Prostate gland (tissue), 2 donors: Measurements from ENCODE around the gene NBEA. TPM values are rescaled to one million over a fixed set of nuclear protein-coding genes. Genes with fewer than 3 reads are reported as not detected.
"Not testable (repeated sequence)": the region's sequence is repeated elsewhere in the genome, so short reads cannot be mapped to it uniquely, and the experiment has no call there.

Experiments
- DNase-seq: peaks from one replicate; pipeline ENCODE4 v3.0.0-alpha.2; 2019; ENCODE audit warnings: low spot score
- H3K27ac ChIP-seq, 2 donors: fragments of 200-600 bp; sonication (generic); 2 replicates each; pipeline ENCODE4 v1.5.1; 2017 to 2019
- H3K27me3 ChIP-seq: fragments of 200-600 bp; sonication (generic); replicated peaks from 2 replicates; pipeline ENCODE4 v1.5.1; 2019; ENCODE audit not compliant: insufficient read depth
- H3K36me3 ChIP-seq, 2 donors: fragments of 200-600 bp; sonication (generic); 1 replicate in 1 of 2; 2 replicates in 1 of 2; pipeline versions ENCODE4 v1.5.1 to v1.8.1; 2017 to 2019
- H3K4me1 ChIP-seq: fragments of 200-600 bp; sonication (generic); replicated peaks from 2 replicates; pipeline ENCODE4 v1.5.1; 2019
- H3K4me3 ChIP-seq, 2 donors: fragments of 200-600 bp; sonication (generic); 2 replicates each; pipeline ENCODE4 v1.5.1; 2017 to 2019
- H3K9me3 ChIP-seq: fragments of 200-600 bp; sonication (generic); 2 replicates; pipeline ENCODE4 v1.5.1; 2017
- POLR2A ChIP-seq: fragments of 450-650 bp; IDR thresholded peaks from one replicate; pipeline ENCODE4 v1.6.1; 2016; ENCODE audit warnings: antibody characterized with exemption, mild to moderate bottlenecking
- POLR2AphosphoS5 ChIP-seq: sonication (generic); formaldehyde crosslinking; IDR thresholded peaks from one replicate; pipeline ENCODE4 v1.6.1; 2017; ENCODE audit warnings: antibody characterized with exemption
- WGBS: methylation state at CpG from one replicate; pipeline ENCODE4 v1.1.5; 2018; 5-methylcytosine and 5-hydroxymethylcytosine counted together
- intact Hi-C: fragments of 100-400 bp; cut with DNase I; formaldehyde crosslinking; loops from one replicate; pipeline ENCODE4 v1.14.2; 2022
- total RNA-seq, 2 donors: library from RNA; depleted of rRNA; stranded (reverse); fragments of >200 nt; gene quantifications; one replicate each; pipeline ENCODE4 v1.1.0, GENCODE V29; 2016
- TF ChIP-seq, protein P1 (sequence below), 4 experiments: fragments of 200-600 bp in 2 of 4; fragments of 450-650 bp in 2 of 4; sonication (generic) in 2 of 4; IDR thresholded peaks; 1 replicate in 3 of 4; 2 replicates in 1 of 4; pipeline ENCODE4 v1.5.1; 2016 to 2019; ENCODE audit warnings: antibody characterized with exemption in 4 of 4, mild to moderate bottlenecking in 2 of 4, moderate library complexity in 2 of 4

NBEA gene
- total RNA-seq, 2 donors from 2014 or later, result 13.6 to 16.9 TPM

DNA sequence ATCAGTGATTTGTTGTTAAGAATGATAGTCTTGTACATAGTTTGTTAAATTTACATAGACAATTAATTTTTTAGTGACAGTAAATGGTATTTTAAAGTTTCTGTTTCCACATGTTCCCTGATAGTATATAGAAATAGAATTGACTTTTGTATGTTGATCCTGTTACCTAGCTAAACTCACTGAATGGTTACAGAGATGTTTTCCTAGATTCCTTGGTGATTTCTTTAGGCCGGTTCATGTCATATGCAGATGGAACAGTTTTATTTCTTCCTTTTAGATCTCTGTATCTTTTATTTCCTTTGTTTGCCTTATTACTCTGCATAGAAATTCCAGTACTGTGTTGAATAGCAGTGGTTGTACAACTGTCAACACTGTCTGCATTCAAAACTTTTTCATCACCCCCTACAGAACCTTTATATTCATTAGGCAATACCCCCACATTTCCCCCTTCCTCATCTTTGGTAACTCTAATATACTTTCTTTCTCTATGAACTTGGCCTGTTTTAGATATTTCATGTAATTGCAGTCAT, 86.3 kb downstream of the NBEA start:
- TF ChIP-seq POLR2A (no peak), POLR2AphosphoS5 (no peak)
- TF ChIP-seq, protein P1, sequence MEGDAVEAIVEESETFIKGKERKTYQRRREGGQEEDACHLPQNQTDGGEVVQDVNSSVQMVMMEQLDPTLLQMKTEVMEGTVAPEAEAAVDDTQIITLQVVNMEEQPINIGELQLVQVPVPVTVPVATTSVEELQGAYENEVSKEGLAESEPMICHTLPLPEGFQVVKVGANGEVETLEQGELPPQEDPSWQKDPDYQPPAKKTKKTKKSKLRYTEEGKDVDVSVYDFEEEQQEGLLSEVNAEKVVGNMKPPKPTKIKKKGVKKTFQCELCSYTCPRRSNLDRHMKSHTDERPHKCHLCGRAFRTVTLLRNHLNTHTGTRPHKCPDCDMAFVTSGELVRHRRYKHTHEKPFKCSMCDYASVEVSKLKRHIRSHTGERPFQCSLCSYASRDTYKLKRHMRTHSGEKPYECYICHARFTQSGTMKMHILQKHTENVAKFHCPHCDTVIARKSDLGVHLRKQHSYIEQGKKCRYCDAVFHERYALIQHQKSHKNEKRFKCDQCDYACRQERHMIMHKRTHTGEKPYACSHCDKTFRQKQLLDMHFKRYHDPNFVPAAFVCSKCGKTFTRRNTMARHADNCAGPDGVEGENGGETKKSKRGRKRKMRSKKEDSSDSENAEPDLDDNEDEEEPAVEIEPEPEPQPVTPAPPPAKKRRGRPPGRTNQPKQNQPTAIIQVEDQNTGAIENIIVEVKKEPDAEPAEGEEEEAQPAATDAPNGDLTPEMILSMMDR (IDR thresholded peaks at IDR 0.05), result no peak
- Histone ChIP-seq H3K36me3 (no peaks in the 10 kb centered on the region), H3K4me1 (no peaks in the 10 kb centered on the region), H3K9me3 (no peaks in the 10 kb centered on the region), H3K27ac (no peak overlapping the region), H3K4me3 (no peak overlapping the region), H3K27me3 (no peaks in the 10 kb centered on the region)
- WGBS, result 89% methylated on average over 1 of the region's 1 CpG
- DNase-seq, result no peak
- intact Hi-C loops, result no loop called here

DNA sequence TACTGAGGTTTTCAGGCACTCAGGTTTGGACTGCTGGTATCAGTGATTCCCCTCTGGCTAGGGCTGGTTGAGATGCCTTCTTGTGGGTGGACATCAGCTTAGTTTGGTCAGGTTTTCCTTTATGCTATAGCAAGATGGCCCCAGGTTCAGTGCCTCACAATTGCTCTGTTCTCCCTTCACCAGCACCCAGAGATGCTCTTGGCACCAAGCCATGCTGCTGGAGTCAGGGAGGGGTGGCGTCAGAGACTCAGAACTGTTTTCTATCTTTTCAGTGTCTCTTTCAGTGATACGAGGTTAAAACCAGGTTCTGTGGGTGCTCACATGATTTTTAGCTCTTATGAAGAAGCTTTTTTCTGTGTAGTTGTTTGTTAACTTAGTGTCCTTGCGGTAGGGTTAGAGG, 96.9 kb downstream of the NBEA start:
- no peak overlapping the region for H3K27ac ChIP-seq
- no peak overlapping the region for H3K4me3 ChIP-seq
- H3K9me3 ChIP-seq, result no peaks in the 10 kb centered on the region
- WGBS, result 88% methylated on average over 3 of the region's 3 CpGs
- TF ChIP-seq POLR2AphosphoS5 (no peak), POLR2A (no peak)
- TF ChIP-seq, protein P1 (IDR thresholded peaks at IDR 0.05), result no peak
- DNase-seq, result no peak
- H3K27me3 ChIP-seq, result no peaks in the 10 kb centered on the region
- H3K36me3 ChIP-seq, result no peaks in the 10 kb centered on the region
- intact Hi-C loops, result no loop called here
- no peaks in the 10 kb centered on the region for H3K4me1 ChIP-seq

DNA sequence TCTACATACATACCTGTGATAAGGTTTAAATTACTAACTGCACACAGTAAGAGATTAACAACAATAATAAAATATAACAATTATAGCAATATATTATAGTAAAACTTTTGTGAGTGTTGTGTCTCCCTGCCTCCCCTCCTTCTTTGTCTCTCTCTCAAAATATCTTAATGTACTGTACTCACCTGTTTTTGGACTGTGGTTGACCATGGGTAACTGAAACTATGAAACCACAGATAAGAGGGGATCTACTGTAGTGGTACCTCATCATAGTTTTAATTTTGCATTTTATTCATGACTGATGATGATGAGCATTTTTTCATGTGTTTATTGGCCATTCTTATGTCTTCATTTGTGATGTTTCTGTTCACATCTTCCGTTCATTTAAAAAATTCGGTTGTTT, 104.5 kb downstream of the NBEA start:
- Histone ChIP-seq H3K36me3 (no peaks in the 10 kb centered on the region), H3K27ac (no peak overlapping the region), H3K27me3 (no peaks in the 10 kb centered on the region), H3K4me1 (no peaks in the 10 kb centered on the region), H3K9me3 (no peaks in the 10 kb centered on the region), H3K4me3 (no peak overlapping the region)
- WGBS, result 70% methylated on average over 2 of the region's 2 CpGs
- intact Hi-C loops, result no loop called here
- no peak for DNase-seq
- TF ChIP-seq POLR2AphosphoS5 (no peak), POLR2A (no peak)
- TF ChIP-seq, protein P1 (IDR thresholded peaks at IDR 0.05), result no peak

DNA sequence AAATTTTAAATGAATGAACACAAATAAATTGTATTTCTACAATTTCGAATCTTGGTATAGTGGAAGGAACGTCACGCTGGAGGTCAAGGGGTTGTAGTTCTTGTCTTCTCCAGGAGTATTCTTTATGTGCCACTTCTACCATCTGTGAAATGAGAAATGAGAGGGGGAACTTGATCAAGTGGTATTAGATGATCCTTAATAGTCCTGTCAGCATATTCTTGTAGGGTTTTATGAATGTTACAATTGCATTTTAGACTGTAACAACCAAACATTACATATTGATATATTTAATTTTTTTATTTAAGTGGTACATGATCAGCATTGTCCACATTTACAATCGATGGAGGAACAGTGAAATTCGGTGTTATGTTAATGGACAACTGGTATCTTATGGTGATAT, 113.6 kb downstream of the NBEA start:
- WGBS, result 69% methylated on average over 5 of the region's 5 CpGs
- Histone ChIP-seq H3K36me3 (no peaks in the 10 kb centered on the region), H3K9me3 (no peaks in the 10 kb centered on the region), H3K27ac (no peak overlapping the region), H3K4me3 (no peak overlapping the region), H3K27me3 (no peaks in the 10 kb centered on the region), H3K4me1 (no peaks in the 10 kb centered on the region)
- intact Hi-C loops, result no loop called here
- TF ChIP-seq, protein P1 (IDR thresholded peaks at IDR 0.05), result no peak
- TF ChIP-seq POLR2A (no peak), POLR2AphosphoS5 (no peak)
- no peak for DNase-seq

DNA sequence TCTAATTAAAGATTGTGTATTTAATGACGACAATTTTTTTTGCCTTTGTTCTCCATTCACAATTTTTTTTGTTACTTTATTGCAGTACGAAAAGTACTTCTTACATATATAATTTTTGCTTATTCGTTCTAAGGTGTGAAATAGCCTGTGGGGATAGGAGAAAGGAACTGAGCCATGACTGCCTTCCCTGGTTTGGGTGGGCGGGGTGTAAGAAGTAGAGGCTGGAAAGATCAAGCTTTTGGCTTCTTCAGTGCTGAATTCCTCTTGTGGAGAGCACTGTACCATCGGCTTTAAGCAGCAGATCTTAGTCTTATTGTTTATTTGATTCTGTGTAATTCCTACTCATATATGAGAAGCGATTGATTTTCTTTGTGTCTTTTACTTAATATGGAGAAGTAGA, 115.8 kb downstream of the NBEA start:
- Histone ChIP-seq H3K4me1 (no peaks in the 10 kb centered on the region), H3K36me3 (no peaks in the 10 kb centered on the region), H3K4me3 (no peak overlapping the region), H3K27ac (no peak overlapping the region), H3K9me3 (no peaks in the 10 kb centered on the region), H3K27me3 (no peaks in the 10 kb centered on the region)
- WGBS, result 87% methylated on average over 6 of the region's 6 CpGs
- intact Hi-C loops, result no loop called here
- DNase-seq, result no peak
- no peak for TF ChIP-seq POLR2AphosphoS5
- TF ChIP-seq POLR2A, result no peak
- TF ChIP-seq, protein P1 (IDR thresholded peaks at IDR 0.05), result no peak

DNA sequence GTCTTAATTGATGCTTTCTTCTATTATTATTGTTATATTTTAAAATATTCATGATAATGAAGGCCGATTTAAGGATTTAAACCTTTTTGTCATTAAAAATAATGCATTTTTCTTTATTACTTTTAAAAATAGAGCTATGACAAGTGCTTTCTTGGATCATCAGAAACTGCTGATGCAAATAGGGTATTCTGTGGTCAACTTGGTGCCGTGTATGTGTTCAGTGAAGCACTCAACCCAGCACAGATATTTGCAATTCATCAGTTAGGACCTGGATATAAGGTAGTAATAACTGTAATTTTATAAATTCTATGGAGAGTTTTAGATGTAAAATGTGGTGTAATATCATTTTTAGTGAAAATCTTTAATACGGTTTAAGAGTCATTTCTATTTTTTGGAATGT, 116.5 kb downstream of the NBEA start:
- intact Hi-C loops, H3K36me3 ChIP-seq, H3K27ac ChIP-seq, H3K27me3 ChIP-seq, H3K9me3 ChIP-seq, H3K4me3 ChIP-seq, H3K4me1 ChIP-seq, DNase-seq: not testable (repeated sequence)
- 87% methylated on average over 3 of the region's 3 CpGs for WGBS
